A549 (cell line): ENCODE measurements around the gene TEKT3.

Experiments used
- CEBPB ChIP-seq, 2 experiments: fragments of >200 bp in 1 of 2; sonication (Bioruptor Twin) in 1 of 2; formaldehyde crosslinking in 1 of 2; IDR thresholded peaks; 2 replicates each; pipeline ENCODE4 v1.6.1; 2012 to 2016
- EP300 ChIP-seq, 2 experiments: fragments of >200 bp; sonication (Bioruptor Twin); formaldehyde crosslinking; IDR thresholded peaks; 2 replicates in 1 of 2; 3 replicates in 1 of 2; pipeline ENCODE4 v1.6.1; 2016 to 2017
- KDM1A ChIP-seq: fragments of 200-600 bp; sonication (generic); IDR thresholded peaks from 2 replicates; pipeline ENCODE4 v1.6.1; 2016; ENCODE audit warnings: low read depth, mild to moderate bottlenecking
- NFE2L2 ChIP-seq: fragments of 150-350 bp; conservative IDR thresholded peaks from 2 replicates; pipeline ENCODE4 v1.6.1; 2014; ENCODE audit warnings: low read length
- RAD21 ChIP-seq, 2 experiments: fragments of >200 bp in 1 of 2; sonication (Bioruptor Twin) in 1 of 2; formaldehyde crosslinking in 1 of 2; IDR thresholded peaks in 1 of 2; conservative IDR thresholded peaks in 1 of 2; 2 replicates in 1 of 2; 3 replicates in 1 of 2; pipeline ENCODE4 v1.6.1; 2012 to 2018; ENCODE audit warnings: inconsistent platforms in 1 of 2
- SREBF2 ChIP-seq: fragments of 450-650 bp; IDR thresholded peaks from 2 replicates; pipeline ENCODE4 v1.6.1; 2014; ENCODE audit warnings: mild to moderate bottlenecking, moderate library complexity
- TF ChIP-seq, protein P1 (sequence below): fragments of >200 bp; sonication (Bioruptor Twin); formaldehyde crosslinking; IDR thresholded peaks from 3 replicates; pipeline ENCODE4 v1.5.1; 2016
- TF ChIP-seq, protein P2 (sequence below): IDR thresholded peaks from 2 replicates; pipeline ENCODE4 v1.6.1; 2012

DNA sequence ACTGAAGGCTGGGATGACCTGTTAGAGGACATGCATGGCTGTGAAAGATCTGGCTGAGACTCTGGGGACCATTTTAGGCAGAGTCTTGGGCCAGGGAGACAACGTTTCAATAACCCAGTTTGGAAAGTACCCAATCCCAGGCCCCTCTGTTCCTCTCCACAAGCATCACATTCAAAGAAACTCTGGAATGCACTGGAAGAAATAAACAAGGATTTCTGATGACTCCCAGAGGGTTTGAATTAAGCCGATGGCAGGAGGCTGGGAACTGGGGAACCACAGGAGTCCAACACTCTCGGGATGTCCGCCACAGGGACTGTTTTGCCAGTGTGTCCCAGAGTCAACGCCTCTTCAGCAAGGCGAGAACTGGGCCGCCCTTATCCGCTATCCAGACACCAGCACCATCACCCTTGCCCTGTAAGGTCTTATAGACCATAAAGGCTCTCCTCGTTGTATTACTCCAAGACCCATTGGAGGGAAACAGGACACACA lies 79.6 kb downstream of the TEKT3 start:
- TF ChIP-seq, protein P1, sequence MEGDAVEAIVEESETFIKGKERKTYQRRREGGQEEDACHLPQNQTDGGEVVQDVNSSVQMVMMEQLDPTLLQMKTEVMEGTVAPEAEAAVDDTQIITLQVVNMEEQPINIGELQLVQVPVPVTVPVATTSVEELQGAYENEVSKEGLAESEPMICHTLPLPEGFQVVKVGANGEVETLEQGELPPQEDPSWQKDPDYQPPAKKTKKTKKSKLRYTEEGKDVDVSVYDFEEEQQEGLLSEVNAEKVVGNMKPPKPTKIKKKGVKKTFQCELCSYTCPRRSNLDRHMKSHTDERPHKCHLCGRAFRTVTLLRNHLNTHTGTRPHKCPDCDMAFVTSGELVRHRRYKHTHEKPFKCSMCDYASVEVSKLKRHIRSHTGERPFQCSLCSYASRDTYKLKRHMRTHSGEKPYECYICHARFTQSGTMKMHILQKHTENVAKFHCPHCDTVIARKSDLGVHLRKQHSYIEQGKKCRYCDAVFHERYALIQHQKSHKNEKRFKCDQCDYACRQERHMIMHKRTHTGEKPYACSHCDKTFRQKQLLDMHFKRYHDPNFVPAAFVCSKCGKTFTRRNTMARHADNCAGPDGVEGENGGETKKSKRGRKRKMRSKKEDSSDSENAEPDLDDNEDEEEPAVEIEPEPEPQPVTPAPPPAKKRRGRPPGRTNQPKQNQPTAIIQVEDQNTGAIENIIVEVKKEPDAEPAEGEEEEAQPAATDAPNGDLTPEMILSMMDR: no peak
- TF ChIP-seq NFE2L2: no peak
- no peak for TF ChIP-seq CEBPB (IDR thresholded peaks at IDR 0.05)
- no peak for TF ChIP-seq EP300 (IDR thresholded peaks at IDR 0.05)
- TF ChIP-seq SREBF2: no peak
- TF ChIP-seq, protein P2, sequence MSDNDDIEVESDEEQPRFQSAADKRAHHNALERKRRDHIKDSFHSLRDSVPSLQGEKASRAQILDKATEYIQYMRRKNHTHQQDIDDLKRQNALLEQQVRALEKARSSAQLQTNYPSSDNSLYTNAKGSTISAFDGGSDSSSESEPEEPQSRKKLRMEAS: no peak
- no peak for TF ChIP-seq RAD21 (conservative IDR thresholded peaks at IDR 0.05 in 1 of 2, IDR thresholded peaks at IDR 0.05 in 1 of 2)
- TF ChIP-seq KDM1A: no peak
